HepG2 (cell line): ENCODE results near the gene SPAG9. TPM values are rescaled to one million over a fixed set of nuclear protein-coding genes. Genes with fewer than 3 reads are reported as not detected.

Experiments used
- HIC2 ChIP-seq: sonication (generic); formaldehyde crosslinking; IDR thresholded peaks from 2 replicates; pipeline ENCODE4 v1.9.0; 2022; ENCODE audit warnings: low read depth, missing genetic modification reagents
- HIVEP1 ChIP-seq: sonication (generic); formaldehyde crosslinking; IDR thresholded peaks from 2 replicates; pipeline ENCODE4 v1.4.0; 2020; ENCODE audit warnings: mild to moderate bottlenecking, missing genetic modification reagents
- KAT2B ChIP-seq: fragments of 150-350 bp; IDR thresholded peaks from 2 replicates; pipeline ENCODE4 v1.6.1; 2014; ENCODE audit warnings: low read depth, low read length, borderline replicate concordance
- KMT2A ChIP-seq: sonication (generic); formaldehyde crosslinking; IDR thresholded peaks from 2 replicates; pipeline ENCODE4 v1.4.0; 2020; ENCODE audit warnings: missing genetic modification reagents
- SALL1 ChIP-seq: sonication (generic); formaldehyde crosslinking; IDR thresholded peaks from 2 replicates; pipeline ENCODE4 v1.8.0; 2022; ENCODE audit warnings: mild to moderate bottlenecking, missing genetic modification reagents
- SIN3B ChIP-seq: fragments of 150-350 bp; IDR thresholded peaks from 2 replicates; pipeline ENCODE4 v1.6.1; 2014; ENCODE audit warnings: low read length
- SNAPC2 ChIP-seq: sonication (generic); formaldehyde crosslinking; IDR thresholded peaks from 2 replicates; pipeline ENCODE4 v1.8.1; 2022; ENCODE audit warnings: mild to moderate bottlenecking, missing genetic modification reagents
- SOX6 ChIP-seq, 2 experiments: fragments of 450-650 bp in 1 of 2; sonication (generic) in 1 of 2; formaldehyde crosslinking in 1 of 2; IDR thresholded peaks; 2 replicates each; pipeline versions ENCODE4 v1.4.0 to v1.6.1; 2017 to 2020; ENCODE audit warnings: antibody characterized with exemption in 1 of 2, mild to moderate bottlenecking in 1 of 2, missing genetic modification reagents in 1 of 2
- TMF1 ChIP-seq: sonication (generic); formaldehyde crosslinking; IDR thresholded peaks from 2 replicates; pipeline ENCODE4 v1.8.1; 2022; ENCODE audit warnings: low read depth, missing genetic modification reagents
- U2AF2 ChIP-seq: fragments of 200-400 bp; formaldehyde crosslinking; IDR thresholded peaks from 2 replicates; pipeline ENCODE4 v1.6.1; 2017; ENCODE audit warnings: low read depth, mild to moderate bottlenecking, low read length
- ZBTB34 ChIP-seq: sonication (generic); formaldehyde crosslinking; IDR thresholded peaks from 2 replicates; pipeline ENCODE4 v1.8.0; 2022; ENCODE audit warnings: mild to moderate bottlenecking, missing genetic modification reagents
- ZFP91 ChIP-seq: sonication (generic); formaldehyde crosslinking; IDR thresholded peaks from 2 replicates; pipeline ENCODE4 v1.9.0; 2022; ENCODE audit warnings: missing genetic modification reagents, mild to moderate bottlenecking, borderline replicate concordance
- ZNF138 ChIP-seq: sonication (generic); formaldehyde crosslinking; IDR thresholded peaks from 2 replicates; pipeline ENCODE4 v1.5.0; 2020; ENCODE audit warnings: mild to moderate bottlenecking, low read depth, missing genetic modification reagents
- ZNF431 ChIP-seq: sonication (generic); formaldehyde crosslinking; IDR thresholded peaks from 2 replicates; pipeline ENCODE4 v1.9.0; 2022; ENCODE audit warnings: missing genetic modification reagents, low read depth, mild to moderate bottlenecking, borderline replicate concordance
- ZNF547 ChIP-seq: sonication (generic); formaldehyde crosslinking; IDR thresholded peaks from 2 replicates; pipeline ENCODE4 v1.5.1; 2020; ENCODE audit warnings: mild to moderate bottlenecking, missing genetic modification reagents
- ZNF609 ChIP-seq: sonication (generic); formaldehyde crosslinking; IDR thresholded peaks from 2 replicates; pipeline ENCODE4 v1.4.0; 2020; ENCODE audit warnings: mild to moderate bottlenecking, missing genetic modification reagents, borderline replicate concordance
- polyA plus RNA-seq, 8 experiments: library from polyadenylated mRNA; depleted of rRNA in 3 of 8; stranded (reverse) in 7 of 8; unstranded in 1 of 8; fragments of >200 nt; fragmentation: Illumina TruSeq in 4 of 8; extraction: Trizol in 4 of 8; gene quantifications; 2 replicates each; pipeline versions ENCODE4 v1.2.1 to v1.2.3, GENCODE V29; 2011 to 2016; ENCODE audit warnings: low read depth in 4 of 8, missing spikeins in 1 of 8, mixed read lengths in 1 of 8; ENCODE audit not compliant: insufficient read depth in 1 of 8
- total RNA-seq, 5 experiments: library from RNA; depleted of rRNA; stranded (reverse); fragments of >200 nt; fragmentation: Illumina TruSeq; extraction: Trizol; gene quantifications; 2 replicates each; pipeline ENCODE4 v1.2.3, GENCODE V29; 2016; ENCODE audit warnings: low read depth in 1 of 5

The SPAG9 gene
- total and polyA plus RNA-seq, 2 of the 13 experiments (the other 11 are each of a cell fraction or from before 2014, with no cell fraction given): 43.2 to 78.6 TPM

GRCh38 chr17:50945779-50946222, 174.9 kb downstream of the SPAG9 start (continued):
- TF ChIP-seq ZNF609 (CRISPR knock-in tag): peak; percentile 31; the same call in 1 of the 2 replicates
- no peak for TF ChIP-seq SOX6 (IDR thresholded peaks at IDR 0.05)
- TF ChIP-seq SOX6 (CRISPR knock-in tag; IDR thresholded peaks at IDR 0.05): 0 out of 2 replicates have a peak, but pooled peaks have one; percentile 13
- 0 out of 2 replicates have a peak, but pooled peaks have one; percentile 11 for TF ChIP-seq ZFP91 (CRISPR knock-in tag)
- TF ChIP-seq TMF1 (CRISPR knock-in tag): 0 out of 2 replicates have a peak, but pooled peaks have one; percentile 9
- peak; percentile 39; the same call in 1 of the 2 replicates for TF ChIP-seq ZNF547 (CRISPR knock-in tag)
- TF ChIP-seq SIN3B: no peak
- no peak for TF ChIP-seq ZNF138 (CRISPR knock-in tag)
- TF ChIP-seq ZBTB34 (CRISPR knock-in tag): no peak
- TF ChIP-seq KMT2A: no peak
- peak; percentile 24; the same call in 1 of the 2 replicates for TF ChIP-seq HIVEP1
- TF ChIP-seq ZNF431 (CRISPR knock-in tag): no peak
- no peak for TF ChIP-seq KAT2B
- TF ChIP-seq U2AF2: no peak
- TF ChIP-seq SNAPC2 (CRISPR knock-in tag): no peak
- TF ChIP-seq HIC2: 0 out of 2 replicates have a peak, but pooled peaks have one; percentile 33
- TF ChIP-seq SALL1 (CRISPR knock-in tag): peak; percentile 35
